Mesodermal cell (in vitro differentiated cells): ENCODE data around the gene TTF1. TPM values are rescaled to one million over a fixed set of nuclear protein-coding genes. Genes with fewer than 3 reads are reported as not detected.
A peak's percentile ranks its signal among the peaks of the same experiment; 100 is the strongest.

Experiments used
- H3K27ac ChIP-seq: 2 replicates; pipeline ENCODE4 v1.7.0; 2013; ENCODE audit warnings: mild to moderate bottlenecking, low read depth, low read length, moderate library complexity; ENCODE audit not compliant: severe bottlenecking
- H3K36me3 ChIP-seq: 2 replicates; pipeline ENCODE4 v1.7.1; 2013; ENCODE audit warnings: mild to moderate bottlenecking, low read length, moderate library complexity; ENCODE audit not compliant: control insufficient read depth, insufficient read depth
- H3K4me1 ChIP-seq: one replicate; pipeline ENCODE4 v1.7.1; 2013; ENCODE audit warnings: mild to moderate bottlenecking, low read length; ENCODE audit not compliant: insufficient read depth, control insufficient read depth, poor library complexity, severe bottlenecking
- H3K4me3 ChIP-seq: 2 replicates; pipeline ENCODE4 v1.7.0; 2013; ENCODE audit warnings: low read length, control low read depth, mild to moderate bottlenecking; ENCODE audit not compliant: insufficient read depth, poor library complexity, severe bottlenecking; ENCODE audit errors: extremely low read depth
- H3K9me3 ChIP-seq: 2 replicates; pipeline ENCODE4 v1.7.1; 2013; ENCODE audit warnings: mild to moderate bottlenecking, low read length, moderate library complexity; ENCODE audit not compliant: control insufficient read depth
- WGBS, 2 experiments: methylation state at CpG; one replicate each; pipeline ENCODE4 v1.1.5; 2013; ENCODE audit warnings: missing lambda C conversion rate in 2 of 2; ENCODE audit not compliant: insufficient coverage in 2 of 2; 5-methylcytosine and 5-hydroxymethylcytosine counted together
- polyA plus RNA-seq, 2 experiments: library from polyadenylated mRNA; stranded (reverse); fragments of 50-300 nt; gene quantifications; one replicate each; pipeline ENCODE4 v1.2.3, GENCODE V29; 2013

Gene TTF1, protein sequence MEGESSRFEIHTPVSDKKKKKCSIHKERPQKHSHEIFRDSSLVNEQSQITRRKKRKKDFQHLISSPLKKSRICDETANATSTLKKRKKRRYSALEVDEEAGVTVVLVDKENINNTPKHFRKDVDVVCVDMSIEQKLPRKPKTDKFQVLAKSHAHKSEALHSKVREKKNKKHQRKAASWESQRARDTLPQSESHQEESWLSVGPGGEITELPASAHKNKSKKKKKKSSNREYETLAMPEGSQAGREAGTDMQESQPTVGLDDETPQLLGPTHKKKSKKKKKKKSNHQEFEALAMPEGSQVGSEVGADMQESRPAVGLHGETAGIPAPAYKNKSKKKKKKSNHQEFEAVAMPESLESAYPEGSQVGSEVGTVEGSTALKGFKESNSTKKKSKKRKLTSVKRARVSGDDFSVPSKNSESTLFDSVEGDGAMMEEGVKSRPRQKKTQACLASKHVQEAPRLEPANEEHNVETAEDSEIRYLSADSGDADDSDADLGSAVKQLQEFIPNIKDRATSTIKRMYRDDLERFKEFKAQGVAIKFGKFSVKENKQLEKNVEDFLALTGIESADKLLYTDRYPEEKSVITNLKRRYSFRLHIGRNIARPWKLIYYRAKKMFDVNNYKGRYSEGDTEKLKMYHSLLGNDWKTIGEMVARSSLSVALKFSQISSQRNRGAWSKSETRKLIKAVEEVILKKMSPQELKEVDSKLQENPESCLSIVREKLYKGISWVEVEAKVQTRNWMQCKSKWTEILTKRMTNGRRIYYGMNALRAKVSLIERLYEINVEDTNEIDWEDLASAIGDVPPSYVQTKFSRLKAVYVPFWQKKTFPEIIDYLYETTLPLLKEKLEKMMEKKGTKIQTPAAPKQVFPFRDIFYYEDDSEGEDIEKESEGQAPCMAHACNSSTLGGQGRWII
- polyA plus RNA-seq (2013, experiment 1 of 2): 16.6 TPM
- 17.3 TPM for polyA plus RNA-seq (2013, experiment 2 of 2)

DNA sequence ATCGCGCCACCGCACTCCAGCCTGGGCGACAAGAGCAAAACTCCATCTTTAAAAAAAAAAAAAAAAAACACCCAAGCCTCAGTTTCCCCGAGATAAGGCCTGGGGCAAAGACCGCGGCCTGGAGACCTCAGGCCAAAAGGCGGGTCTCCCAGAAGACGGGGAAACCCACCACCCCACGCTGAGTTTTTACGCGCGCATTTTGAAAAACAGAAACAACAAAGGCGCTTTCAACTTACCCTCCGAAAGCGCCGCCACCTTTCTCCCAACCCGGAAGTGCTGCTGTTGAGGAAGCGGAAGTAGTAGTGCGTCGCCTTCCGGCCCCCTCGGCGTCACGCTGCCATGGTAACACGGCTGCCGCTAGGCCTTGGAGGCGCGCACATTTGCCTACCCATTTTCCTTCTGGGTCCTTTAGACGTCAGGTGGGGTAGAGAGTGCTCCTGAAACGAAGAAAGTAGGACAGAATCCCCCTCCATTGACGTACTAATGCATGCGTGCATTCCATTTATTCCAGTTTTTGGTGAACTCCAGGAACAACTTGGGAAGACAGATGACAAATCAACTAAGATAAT, at the start of gene TTF1:
TSS of gene TTF1 (minus strand) at position 287 of the 569 bp plus-strand sequence. CDS start 4,019 bp downstream, outside the sequence.
- Histone ChIP-seq H3K27ac (no peak within 1 kb of the TSS), H3K4me3 (peak within 1 kb of the TSS; percentile 83)

DNA sequence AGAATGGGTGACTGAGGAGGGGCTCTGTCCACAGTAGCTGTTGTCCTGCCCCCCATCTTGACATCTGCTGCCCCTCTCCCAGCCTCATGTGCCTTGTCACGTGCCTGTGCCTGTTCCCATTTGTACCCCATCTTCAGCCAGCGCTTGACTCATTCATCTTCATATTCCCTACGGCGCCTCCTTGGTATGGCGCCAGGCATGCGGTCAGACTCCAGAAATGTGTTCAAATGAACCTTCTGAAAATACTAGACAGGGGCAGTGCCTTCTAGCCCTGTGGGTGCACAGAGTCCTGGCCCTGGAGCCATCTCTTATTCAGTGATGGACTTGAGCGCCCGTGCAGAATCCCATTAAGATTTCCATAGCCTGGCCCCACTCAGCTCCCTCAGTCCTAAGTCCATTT, 49.6 kb upstream of the TTF1 start:
- Histone ChIP-seq H3K4me3 (no peak overlapping the region), H3K27ac (no peak overlapping the region)
- WGBS, 2 experiments: 98% methylated on average over 6 to 8 of the region's 8 CpGs

More for the DNA sequence above, at the start of gene TTF1:
- Histone ChIP-seq H3K36me3 (peaks cover 21% of the 10 kb centered on the region), H3K9me3 (no peaks in the 10 kb centered on the region), H3K4me1 (no peaks in the 10 kb centered on the region)
- WGBS, 2 experiments: 3 to 11% methylated on average over 6 to 28 of the region's 33 CpGs

GRCh38 chr9:132451276-132451675, 44.6 kb upstream of the TTF1 start:
- Histone ChIP-seq H3K27ac (no peak overlapping the region), H3K36me3 (no peaks in the 10 kb centered on the region), H3K9me3 (no peaks in the 10 kb centered on the region), H3K4me1 (no peaks in the 10 kb centered on the region), H3K4me3 (no peak overlapping the region)
- WGBS, 2 experiments: 88 to 98% methylated on average over 4 to 5 of the region's 10 CpGs

More for the DNA sequence above, 49.6 kb upstream of the TTF1 start:
- Histone ChIP-seq H3K36me3 (no peaks in the 10 kb centered on the region), H3K9me3 (no peaks in the 10 kb centered on the region), H3K4me1 (no peaks in the 10 kb centered on the region)

- WGBS, 2 experiments: 83 to 89% methylated on average over 1 of the region's 4 CpGs
These were observed 41.3 kb upstream of the TTF1 start for GRCh38 chr9:132447902-132448301.

GRCh38 chr9:132447346-132447745, 40.7 kb upstream of the TTF1 start:
- Histone ChIP-seq H3K27ac (no peak overlapping the region), H3K9me3 (no peaks in the 10 kb centered on the region), H3K4me3 (no peak overlapping the region), H3K36me3 (no peaks in the 10 kb centered on the region), H3K4me1 (no peaks in the 10 kb centered on the region)
- WGBS, 2 experiments: 32 to 45% methylated on average over 9 to 10 of the region's 20 CpGs

More at GRCh38 chr9:132447902-132448301, 41.3 kb upstream of the TTF1 start:
- Histone ChIP-seq H3K9me3 (no peaks in the 10 kb centered on the region), H3K36me3 (no peaks in the 10 kb centered on the region), H3K27ac (no peak overlapping the region), H3K4me1 (no peaks in the 10 kb centered on the region), H3K4me3 (no peak overlapping the region)

- Histone ChIP-seq H3K4me3 (no peak overlapping the region), H3K27ac (no peak overlapping the region)
- WGBS, 2 experiments: 85% methylated on average over 3 of the region's 3 CpGs; no CpG with 5 or more reads in 1 of the 2 experiments
These were observed 40.2 kb upstream of the TTF1 start for GRCh38 chr9:132446887-132447286.

GRCh38 chr9:132443951-132444607, 37.4 kb upstream of the TTF1 start:
- Histone ChIP-seq H3K9me3 (no peaks in the 10 kb centered on the region), H3K36me3 (no peaks in the 10 kb centered on the region), H3K4me1 (no peaks in the 10 kb centered on the region), H3K4me3 (no peak overlapping the region), H3K27ac (no peak overlapping the region)
- WGBS, 2 experiments: 87 to 97% methylated on average over 7 to 8 of the region's 10 CpGs

More at GRCh38 chr9:132446887-132447286, 40.2 kb upstream of the TTF1 start:
- H3K9me3 ChIP-seq: no peaks in the 10 kb centered on the region
- H3K4me1 ChIP-seq: no peaks in the 10 kb centered on the region
- H3K36me3 ChIP-seq: no peaks in the 10 kb centered on the region

DNA sequence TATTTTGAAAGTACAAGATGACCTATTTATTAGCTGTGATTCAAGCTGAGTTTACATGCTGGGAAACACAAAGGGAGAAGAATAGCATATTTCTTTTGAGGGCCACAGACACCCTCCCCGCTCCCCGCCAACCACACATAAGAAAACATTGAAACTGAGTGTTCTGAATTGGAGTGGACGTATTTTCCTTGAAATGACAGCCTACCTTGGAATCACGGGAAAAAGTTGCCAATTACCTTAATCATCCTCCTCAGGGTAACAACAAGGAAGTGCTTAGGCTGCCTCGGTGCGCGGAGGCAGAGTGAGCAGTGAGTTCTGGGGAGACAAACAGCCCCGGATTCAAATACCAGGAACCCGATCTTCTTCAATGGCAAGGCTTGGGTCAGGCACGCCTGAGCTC, 34.8 kb upstream of the TTF1 start:
- no peaks in the 10 kb centered on the region for H3K4me1 ChIP-seq
- no peaks in the 10 kb centered on the region for H3K9me3 ChIP-seq
- 70 to 82% methylated on average over 4 to 10 of the region's 10 CpGs for WGBS, 2 experiments
- no peak overlapping the region for H3K27ac ChIP-seq
- H3K36me3 ChIP-seq: no peaks in the 10 kb centered on the region
- H3K4me3 ChIP-seq: no peak overlapping the region

DNA sequence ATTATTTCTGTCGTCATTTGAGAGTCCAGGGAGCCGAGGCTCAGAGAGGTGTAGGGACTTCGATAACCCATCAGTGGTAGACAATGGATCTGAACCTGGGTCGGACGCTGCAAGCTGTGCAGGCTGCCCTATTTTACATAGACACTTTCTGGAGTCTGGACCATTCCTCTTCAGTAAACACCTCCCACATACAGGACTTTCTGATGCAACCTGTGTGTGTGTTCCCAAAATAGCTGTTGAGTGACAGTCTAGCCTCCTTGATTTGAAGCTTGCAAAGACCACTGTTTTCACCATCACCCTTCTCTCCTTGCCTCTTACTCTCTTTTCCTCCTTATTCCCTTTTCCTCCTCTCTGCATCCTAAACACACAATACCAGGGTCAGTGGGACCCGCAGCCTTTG, 34.1 kb upstream of the TTF1 start:
- Histone ChIP-seq H3K9me3 (no peaks in the 10 kb centered on the region), H3K27ac (no peak overlapping the region), H3K4me3 (no peak overlapping the region), H3K4me1 (no peaks in the 10 kb centered on the region), H3K36me3 (no peaks in the 10 kb centered on the region)
- 83 to 94% methylated on average over 3 of the region's 6 CpGs for WGBS, 2 experiments

- 98 to 100% methylated on average over 4 of the region's 4 CpGs for WGBS, 2 experiments
- Histone ChIP-seq H3K9me3 (no peaks in the 10 kb centered on the region), H3K36me3 (no peaks in the 10 kb centered on the region), H3K27ac (no peak overlapping the region), H3K4me3 (no peak overlapping the region), H3K4me1 (no peaks in the 10 kb centered on the region)
These were observed 32.5 kb upstream of the TTF1 start for GRCh38 chr9:132439153-132439552.
